Stimulated activated CD4-positive, alpha-beta T cell treated with anti-CD3 and anti-CD28 coated beads, Interleukin-1b, Interleukin-23, amount 100 ng/mL, for 24 hours (primary cell): ENCODE results near the gene SERF1A.
"Not testable (repeated sequence)": the region's sequence is repeated elsewhere in the genome, so short reads cannot be mapped to it uniquely, and the experiment has no call there.

Source experiments
- DNase-seq, 4 experiments: peaks; one replicate each; pipeline ENCODE4 v3.0.0-alpha.2; 2020; ENCODE audit warnings: low read depth in 4 of 4, low spot score in 1 of 4

Gene SERF1A

DNA sequence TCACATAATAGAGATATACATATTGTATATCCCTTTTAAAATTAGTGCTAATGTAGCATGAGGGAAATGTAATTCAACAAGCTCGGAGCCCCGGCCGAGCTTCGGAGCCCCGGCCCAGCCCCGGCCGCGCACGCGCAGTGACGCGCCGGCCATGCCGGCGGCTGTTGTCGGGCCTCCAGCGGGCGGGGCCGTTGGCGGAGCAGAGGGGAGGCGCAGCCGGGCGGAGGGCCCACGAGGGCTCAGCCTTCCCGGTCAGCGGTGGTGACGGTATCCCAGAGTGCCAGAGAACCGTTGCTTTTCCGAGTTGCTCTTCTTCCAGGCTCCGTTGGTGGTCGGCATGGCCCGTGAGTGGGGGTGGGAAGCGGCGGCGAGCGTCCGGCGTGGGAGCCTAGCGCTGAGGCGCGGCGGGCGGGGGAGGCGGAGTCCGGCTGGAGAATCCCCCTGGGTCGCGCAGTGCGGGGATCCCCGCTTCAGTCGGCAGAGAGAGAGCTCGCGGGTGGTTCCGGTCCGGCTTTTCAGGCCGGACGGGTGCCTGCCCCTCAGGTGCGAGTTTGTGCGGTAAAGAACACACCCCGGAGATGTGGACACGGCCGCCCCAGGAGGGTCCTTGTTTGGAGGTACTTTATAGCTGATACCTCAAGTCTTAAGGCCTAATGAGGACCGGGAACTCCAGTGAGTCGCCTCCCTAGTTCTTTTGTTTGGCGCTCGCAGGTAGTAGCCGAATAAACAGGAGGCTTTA, at the start of gene SERF1A:
Gene SERF1A (plus strand): TSS at position 137 of the 739 bp plus-strand sequence. CDS start 201 bp downstream, at position 338.
- DNase-seq = not testable (repeated sequence)

DNA sequence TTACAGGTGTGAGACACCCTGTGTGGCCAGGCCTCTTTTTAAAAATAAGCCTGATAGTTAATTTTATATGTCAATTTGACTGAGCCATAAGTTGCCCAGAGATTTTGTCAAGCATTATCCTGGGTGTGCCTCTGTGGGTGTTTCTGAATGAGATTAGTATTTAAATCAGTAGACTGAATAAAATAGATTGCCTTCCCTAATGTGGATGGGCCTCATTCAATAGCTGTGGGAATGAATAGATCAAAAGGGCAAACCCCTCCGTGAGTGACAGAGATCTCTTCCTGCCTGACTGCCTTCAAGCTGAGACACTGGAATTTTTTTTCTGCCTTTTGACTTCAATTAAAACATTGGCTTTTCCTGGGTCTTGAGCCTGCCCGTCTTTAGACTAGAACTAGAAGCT, 33.7 kb upstream of the SERF1A start:
- not testable (repeated sequence) for DNase-seq

DNA sequence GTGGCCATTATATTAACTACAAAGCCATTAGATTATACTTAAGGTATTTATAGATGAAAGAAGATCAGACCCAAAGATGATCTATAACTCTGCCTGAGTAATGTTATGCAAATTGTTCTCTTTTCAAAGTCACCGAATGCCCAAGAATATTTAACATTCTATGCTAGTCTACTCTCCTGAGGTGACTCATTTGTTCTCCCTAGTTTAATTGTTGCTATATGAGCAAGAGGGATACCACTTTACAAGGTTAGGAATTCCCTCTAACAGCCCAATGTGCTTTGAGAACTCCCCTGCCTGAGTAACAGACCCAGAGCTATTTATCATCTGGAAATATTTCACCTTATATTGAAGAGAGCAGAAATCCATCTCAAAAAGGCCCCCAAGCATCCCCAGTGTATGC, 29.8 kb upstream of the SERF1A start:
- not testable (repeated sequence) for DNase-seq

DNA sequence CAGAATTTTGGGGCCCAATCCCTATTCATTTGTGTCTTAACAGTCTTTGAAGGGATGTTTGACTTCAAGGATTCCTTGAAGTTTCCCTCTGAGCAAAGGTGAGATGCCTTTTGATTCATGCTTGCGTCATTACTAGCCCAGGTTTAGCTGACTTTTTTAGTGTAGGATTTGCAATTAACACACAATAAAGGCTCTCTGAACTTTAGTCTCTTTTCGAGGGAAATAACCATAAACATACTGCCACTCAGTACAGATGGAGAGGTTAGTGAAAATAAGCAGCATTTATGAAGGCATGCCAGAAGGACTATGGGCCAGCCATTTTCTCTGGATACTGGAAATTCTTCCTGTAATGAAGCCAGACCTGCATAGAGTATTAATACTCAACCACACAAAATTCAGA, 4.4 kb upstream of the SERF1A start:
- not testable (repeated sequence) for DNase-seq

DNA sequence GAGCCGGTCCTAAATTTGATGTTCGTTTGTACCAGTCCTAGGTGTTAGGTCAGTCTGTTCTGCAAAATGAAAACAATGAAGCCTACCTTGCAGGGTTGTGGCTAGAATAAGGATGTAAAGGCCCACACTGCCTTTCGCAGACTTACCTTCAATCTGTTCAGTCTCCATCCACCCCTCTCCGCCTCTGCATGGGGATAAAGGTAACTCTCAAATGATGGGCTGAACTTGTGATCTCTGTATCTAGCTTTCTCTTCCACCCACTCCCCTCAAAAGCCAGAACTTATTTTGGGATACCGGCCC, 753 bp downstream of the SERF1A start:
- not testable (repeated sequence) for DNase-seq

DNA sequence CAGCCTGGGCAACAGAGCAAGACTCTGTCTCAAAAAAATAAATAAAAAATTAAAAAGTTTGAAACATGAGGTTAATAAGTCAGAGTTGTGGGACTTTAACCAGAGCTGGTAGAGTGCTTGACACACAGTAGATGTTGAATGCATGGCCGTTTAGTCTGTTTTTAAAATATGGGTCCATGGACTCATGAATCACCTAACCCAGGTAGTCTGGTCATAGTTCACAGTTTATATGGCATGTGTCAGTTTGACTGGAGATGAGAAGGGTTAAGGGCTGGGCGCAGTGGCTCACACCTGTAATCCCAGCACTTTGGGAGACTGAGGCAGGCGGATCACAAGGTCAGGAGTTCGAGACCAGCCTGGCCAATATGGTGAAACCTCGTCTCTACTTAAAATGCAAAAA, 6.2 kb downstream of the SERF1A start:
- not testable (repeated sequence) for DNase-seq

DNA sequence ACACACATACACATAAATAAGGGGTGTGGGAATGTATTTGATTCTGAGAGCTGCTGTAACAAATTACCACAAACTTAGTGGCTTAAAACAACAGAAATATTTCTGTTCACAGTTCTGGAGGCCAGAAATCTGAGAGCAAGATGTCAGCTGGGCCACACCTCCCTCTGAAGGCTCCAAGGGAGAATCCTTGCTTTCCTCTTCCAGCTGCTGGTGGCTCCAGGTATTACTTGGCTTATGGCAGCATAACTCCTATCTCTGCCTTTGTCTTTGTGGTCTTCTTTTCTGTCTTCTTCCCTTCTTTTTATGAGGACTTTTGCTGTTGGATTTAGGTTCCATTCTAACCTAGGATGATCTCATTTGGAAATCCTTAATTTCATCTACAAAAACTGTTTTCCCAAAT, 16.4 kb downstream of the SERF1A start:
- DNase-seq = not testable (repeated sequence)

DNA sequence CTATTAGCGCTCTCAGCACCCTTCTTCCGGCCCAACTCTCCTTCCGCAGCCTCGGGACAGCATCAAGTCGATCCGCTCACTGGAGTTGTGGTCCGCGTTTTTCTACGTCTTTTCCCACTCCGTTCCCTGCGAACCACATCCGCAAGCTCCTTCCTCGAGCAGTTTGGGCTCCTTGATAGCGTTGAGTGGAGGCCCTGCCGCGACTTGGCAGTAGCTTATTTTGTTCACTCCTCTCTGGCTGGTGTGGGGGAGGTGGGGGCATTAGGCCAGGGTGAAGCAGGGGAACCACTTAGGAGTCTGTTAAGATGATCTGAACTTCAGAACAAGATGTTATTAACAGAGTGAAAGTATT, 24.7 kb downstream of the SERF1A start:
- DNase-seq = not testable (repeated sequence)

DNA sequence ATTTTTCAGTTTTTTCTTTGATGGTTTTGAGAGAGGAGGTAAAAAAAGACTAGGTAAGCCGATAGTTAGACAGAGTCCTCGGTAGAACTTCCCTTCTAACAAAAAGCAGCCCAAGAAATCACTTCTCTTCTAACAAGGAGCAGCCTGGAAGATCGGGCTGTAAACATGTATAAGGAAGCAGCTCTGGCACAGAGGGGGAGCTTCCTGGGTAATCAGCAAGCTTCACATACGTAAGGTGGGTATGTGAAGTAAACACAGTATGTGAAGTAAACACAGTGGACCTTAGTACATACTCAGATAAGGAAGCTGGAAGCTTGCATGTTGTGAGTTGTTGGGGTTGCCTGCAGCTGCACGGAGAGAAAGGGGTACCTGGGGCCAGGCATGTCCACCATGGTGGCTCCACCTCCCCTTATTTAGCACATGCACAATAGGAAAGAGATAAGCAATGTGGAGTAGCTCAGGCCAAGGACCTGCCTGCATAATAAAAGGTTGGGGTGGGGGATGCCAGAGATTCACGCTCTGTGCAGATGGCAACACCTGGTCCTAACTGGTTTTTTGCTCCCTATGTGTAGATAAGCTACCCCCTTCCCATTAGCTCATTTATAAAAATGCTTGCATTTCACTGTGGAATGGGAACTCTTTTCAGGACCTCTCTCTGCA, 31.4 kb downstream of the SERF1A start:
- DNase-seq = not testable (repeated sequence)

DNA sequence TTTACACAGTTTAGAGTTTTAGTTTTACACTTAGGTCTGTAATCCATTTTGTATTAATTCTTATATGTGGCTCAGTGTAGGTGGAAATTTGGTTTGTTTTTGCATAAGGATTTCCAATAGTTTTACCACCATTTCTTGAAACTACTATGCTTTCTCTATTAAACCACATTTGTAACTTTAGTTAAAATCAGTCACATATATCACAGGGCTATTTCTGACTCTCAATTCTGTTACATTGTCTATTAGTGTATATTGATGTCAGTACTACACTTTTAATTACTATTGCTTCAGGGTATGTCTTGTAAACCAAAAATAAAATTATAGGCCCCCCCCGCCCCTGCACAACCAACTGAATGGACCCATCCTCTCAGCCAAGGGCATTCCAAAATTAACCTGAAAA, 32.1 kb downstream of the SERF1A start:
- DNase-seq = not testable (repeated sequence)

DNA sequence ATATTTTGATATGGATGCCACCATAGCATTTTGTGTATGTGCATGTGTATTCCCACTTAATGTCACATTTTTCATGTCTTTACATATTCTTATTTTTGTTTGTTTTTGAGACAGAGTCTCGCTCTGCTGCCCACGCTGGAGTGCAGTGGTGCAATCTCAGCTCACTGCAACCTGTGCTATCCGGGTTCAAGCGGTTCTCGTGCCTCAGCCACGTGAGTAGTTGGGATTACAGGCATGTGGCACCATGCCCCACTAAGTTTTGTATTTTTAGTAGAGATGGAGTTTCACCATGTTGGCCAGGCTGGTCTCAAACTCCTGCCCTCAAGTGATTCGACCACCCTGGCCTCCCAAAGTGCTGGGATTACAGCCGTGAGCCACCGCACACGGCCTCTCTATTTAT, 52.6 kb downstream of the SERF1A start:
- DNase-seq = not testable (repeated sequence)
